Kidney (tissue), 14 donors: Measurements from ENCODE around the gene PITPNC1. TPM values are rescaled to one million over a fixed set of nuclear protein-coding genes. Genes with fewer than 3 reads are reported as not detected.

Experiments used
- DNase-seq, 5 donors: peaks; one replicate each; pipeline ENCODE4 v3.0.0-alpha.2; 2013 to 2020
- FAIRE-seq: peaks from 2 replicates; lab custom pipeline; 2012; peaks lifted over from hg19 to GRCh38; lab: Jason Lieb, UNC
- H3K27ac ChIP-seq, 2 donors: one replicate each; pipeline ENCODE4 v1.7.0; 2013; ENCODE audit warnings: low read depth in 2 of 2, low read length in 2 of 2, inconsistent platforms in 1 of 2
- H3K27me3 ChIP-seq: one replicate; pipeline ENCODE4 v1.7.1; 2013; ENCODE audit warnings: low read length, inconsistent platforms; ENCODE audit not compliant: control insufficient read depth, insufficient read depth
- H3K36me3 ChIP-seq, 3 donors: one replicate each; pipeline versions ENCODE4 v1.7.0 to v1.7.1; 2013; ENCODE audit warnings: low read length in 3 of 3, control low read depth in 1 of 3, inconsistent platforms in 1 of 3; ENCODE audit not compliant: insufficient read depth in 3 of 3, control insufficient read depth in 2 of 3
- H3K4me1 ChIP-seq, 3 donors: one replicate each; pipeline versions ENCODE4 v1.7.0 to v1.7.1; 2013; ENCODE audit warnings: low read length in 3 of 3, inconsistent platforms in 1 of 3, low read depth in 1 of 3; ENCODE audit not compliant: control insufficient read depth in 2 of 3, insufficient read depth in 2 of 3
- H3K4me3 ChIP-seq, 3 donors: one replicate each; pipeline versions ENCODE4 v1.7.0 to v1.8.1; 2013; ENCODE audit warnings: low read length in 3 of 3, control low read depth in 1 of 3, inconsistent platforms in 1 of 3
- H3K9ac ChIP-seq, 3 donors: one replicate each; pipeline versions ENCODE4 v1.7.0 to v1.7.1; 2013; ENCODE audit warnings: low read length in 3 of 3, control low read depth in 1 of 3, inconsistent platforms in 1 of 3
- H3K9me3 ChIP-seq, 3 donors: one replicate each; pipeline versions ENCODE4 v1.7.0 to v1.7.1; 2013; ENCODE audit warnings: low read length in 3 of 3, control low read depth in 1 of 3, inconsistent platforms in 1 of 3; ENCODE audit not compliant: control insufficient read depth in 2 of 3, insufficient read depth in 1 of 3
- CTCF ChIP-seq: IDR thresholded peaks from 3 replicates; pipeline ENCODE4 v1.5.1; 2012; ENCODE audit warnings: mild to moderate bottlenecking, moderate library complexity, borderline replicate concordance; ENCODE audit not compliant: insufficient read depth; ENCODE audit errors: extremely low read depth
- intact Hi-C: fragments of 100-400 bp; cut with DNase I; formaldehyde crosslinking; loops from one replicate; pipeline ENCODE4 v1.11.1; 2022
- polyA plus RNA-seq: library from polyadenylated mRNA; stranded (reverse); fragments of 350-450 nt; fragmentation: Illumina TruSeq; extraction: RNeasy Lipid Tissue Mini Kit (QIAGEN cat#74804); gene quantifications from one replicate; pipeline ENCODE4 v1.2.3, GENCODE V29; 2014; ENCODE audit warnings: low read depth, low replicate concordance; ENCODE audit not compliant: insufficient read depth
- total RNA-seq: library from RNA; stranded (reverse); fragmentation: NEBNext Ultra II Directional; extraction: Animal tissue kit (Norgen Biotek cat#: 25700); gene quantifications from one replicate; pipeline ENCODE4 v1.2.1, GENCODE V29; 2021
- donor health status: control.
- donor health status: control.
- donor health status: control.
- donor health status: control.
- donor health status: control.
- donor health status: DM: yes; HTN: yes; CAD: no.
- donor health status: Normal renal cell carcinoma (clear cell type).

PITPNC1 gene
- total and polyA plus RNA-seq, 2 donors from 2014 or later, result 14.2 to 41.3 TPM

DNA sequence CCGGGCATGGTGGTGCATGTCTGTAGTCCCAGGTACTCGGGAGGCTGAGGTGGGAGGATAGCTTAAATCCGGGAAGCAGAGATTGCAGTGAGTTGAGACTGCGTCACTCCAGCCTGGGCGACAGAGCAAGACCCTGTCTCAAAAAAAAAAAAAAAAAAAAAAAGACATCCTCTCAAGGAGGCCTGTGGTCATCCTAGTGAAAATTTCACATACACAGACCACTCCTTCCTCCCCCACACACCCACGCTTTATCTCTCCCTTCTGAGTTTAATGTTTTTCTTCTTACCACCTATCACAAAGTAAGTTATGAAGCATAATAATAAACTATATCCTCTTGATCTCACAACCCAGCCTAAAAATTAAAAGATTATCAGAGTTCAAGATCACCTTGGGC lies 339.3 kb downstream of the PITPNC1 start:
- no peaks in the 10 kb centered on the region for H3K9me3 ChIP-seq
- FAIRE-seq (no peak), DNase-seq (peak in 1 of 5 donors; percentile 44)
- H3K36me3 ChIP-seq, result peaks cover 2 to 6% (median 5%) of the 10 kb centered on the region in 3 donors
- no peak for TF ChIP-seq CTCF
- peak overlapping the region in 1 of 3 donors; percentile 100 for H3K4me3 ChIP-seq
- intact Hi-C loops, result no loop called here
- peak overlapping the region in 1 of 2 donors; percentile 84 for H3K27ac ChIP-seq
- peaks cover 3 to 11% (median 7%) of the 10 kb centered on the region in 3 donors for H3K4me1 ChIP-seq
- H3K9ac ChIP-seq, result peak overlapping the region in 1 of 3 donors; percentile 99
- no peaks in the 10 kb centered on the region for H3K27me3 ChIP-seq

GRCh38 chr17:67717192-67717623 lies 340.1 kb downstream of the PITPNC1 start:
- intact Hi-C loops, result no loop called here
- TF ChIP-seq CTCF, result no peak
- FAIRE-seq (no peak), DNase-seq (peak in 1 of 5 donors; percentile 50)
- peaks cover 6 to 14% (median 13%) of the 10 kb centered on the region in 3 donors for H3K36me3 ChIP-seq
- peak overlapping the region; percentile 77 to 99 (median 78) for H3K9ac ChIP-seq
- peak overlapping the region; percentile 84 to 100 (median 91) for H3K4me3 ChIP-seq
- H3K9me3 ChIP-seq, result no peaks in the 10 kb centered on the region
- H3K27ac ChIP-seq, result peak overlapping the region; percentile 80 to 84
- peaks cover 3 to 11% (median 7%) of the 10 kb centered on the region in 3 donors for H3K4me1 ChIP-seq
- H3K27me3 ChIP-seq, result no peaks in the 10 kb centered on the region

- peak within 1 kb of the TSS; percentile 84 to 93 for H3K27ac ChIP-seq
- intact Hi-C loops, result no loop called here
- peak; percentile 99 to 100 (median 99) for DNase-seq
- no peaks in the 10 kb centered on the region for H3K27me3 ChIP-seq
- peaks cover 3 to 11% (median 7%) of the 10 kb centered on the region in 3 donors for H3K4me1 ChIP-seq
- TF ChIP-seq CTCF, result peak; percentile 95
- H3K9ac ChIP-seq, result peak within 1 kb of the TSS; percentile 97 to 100 (median 99)
- peaks cover 6 to 15% (median 14%) of the 10 kb centered on the region in 3 donors for H3K36me3 ChIP-seq
- peak; percentile 97 for FAIRE-seq
- no peaks in the 10 kb centered on the region for H3K9me3 ChIP-seq
- peak within 1 kb of the TSS; percentile 98 to 100 (median 100) for H3K4me3 ChIP-seq
Measured at GRCh38 chr17:67717624-67718324, 340.7 kb downstream of the PITPNC1 start, which contains the start of gene NOL11. Gene NOL11 (plus strand): TSS chr17:67717936. CDS start chr17:67717948, 12 bp downstream.
